ENCODE data around the gene CARS1.

DNA sequence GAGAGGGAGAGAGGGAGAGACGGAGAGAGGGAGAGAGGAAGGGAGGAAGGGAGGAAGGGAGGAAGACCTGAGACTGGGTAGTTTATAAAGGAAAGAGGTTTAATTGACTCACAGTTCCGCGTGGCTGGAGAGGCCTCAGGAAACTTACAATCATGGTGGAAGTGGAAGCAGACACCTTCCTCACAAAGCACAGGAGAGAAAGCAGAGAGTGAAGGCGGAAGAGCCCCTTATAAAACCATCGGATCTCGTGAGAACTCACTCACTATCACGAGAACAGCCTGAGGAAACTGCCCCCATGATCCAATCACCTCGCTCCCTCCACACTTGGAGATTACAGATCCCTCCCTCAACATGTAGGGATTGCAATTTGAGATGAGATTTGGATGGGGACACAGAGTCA lies 12.2 kb upstream of the CARS1 start:
- TF ChIP-seq CHD2 (IDR thresholded peaks at IDR 0.05; ENCODE audit: borderline replicate concordance, low read depth, low read length) = no peak
- TF ChIP-seq, protein P1, sequence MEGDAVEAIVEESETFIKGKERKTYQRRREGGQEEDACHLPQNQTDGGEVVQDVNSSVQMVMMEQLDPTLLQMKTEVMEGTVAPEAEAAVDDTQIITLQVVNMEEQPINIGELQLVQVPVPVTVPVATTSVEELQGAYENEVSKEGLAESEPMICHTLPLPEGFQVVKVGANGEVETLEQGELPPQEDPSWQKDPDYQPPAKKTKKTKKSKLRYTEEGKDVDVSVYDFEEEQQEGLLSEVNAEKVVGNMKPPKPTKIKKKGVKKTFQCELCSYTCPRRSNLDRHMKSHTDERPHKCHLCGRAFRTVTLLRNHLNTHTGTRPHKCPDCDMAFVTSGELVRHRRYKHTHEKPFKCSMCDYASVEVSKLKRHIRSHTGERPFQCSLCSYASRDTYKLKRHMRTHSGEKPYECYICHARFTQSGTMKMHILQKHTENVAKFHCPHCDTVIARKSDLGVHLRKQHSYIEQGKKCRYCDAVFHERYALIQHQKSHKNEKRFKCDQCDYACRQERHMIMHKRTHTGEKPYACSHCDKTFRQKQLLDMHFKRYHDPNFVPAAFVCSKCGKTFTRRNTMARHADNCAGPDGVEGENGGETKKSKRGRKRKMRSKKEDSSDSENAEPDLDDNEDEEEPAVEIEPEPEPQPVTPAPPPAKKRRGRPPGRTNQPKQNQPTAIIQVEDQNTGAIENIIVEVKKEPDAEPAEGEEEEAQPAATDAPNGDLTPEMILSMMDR (IDR thresholded peaks at IDR 0.05 in 2 of 3, conservative IDR thresholded peaks at IDR 0.05 in 1 of 3; ENCODE audit: control insufficient read depth in 2 of 3, extremely low read depth in 1 of 3, insufficient read depth in 1 of 3, low read depth in 3 of 3, low read length in 3 of 3) = no peak
- TF ChIP-seq, protein P2, sequence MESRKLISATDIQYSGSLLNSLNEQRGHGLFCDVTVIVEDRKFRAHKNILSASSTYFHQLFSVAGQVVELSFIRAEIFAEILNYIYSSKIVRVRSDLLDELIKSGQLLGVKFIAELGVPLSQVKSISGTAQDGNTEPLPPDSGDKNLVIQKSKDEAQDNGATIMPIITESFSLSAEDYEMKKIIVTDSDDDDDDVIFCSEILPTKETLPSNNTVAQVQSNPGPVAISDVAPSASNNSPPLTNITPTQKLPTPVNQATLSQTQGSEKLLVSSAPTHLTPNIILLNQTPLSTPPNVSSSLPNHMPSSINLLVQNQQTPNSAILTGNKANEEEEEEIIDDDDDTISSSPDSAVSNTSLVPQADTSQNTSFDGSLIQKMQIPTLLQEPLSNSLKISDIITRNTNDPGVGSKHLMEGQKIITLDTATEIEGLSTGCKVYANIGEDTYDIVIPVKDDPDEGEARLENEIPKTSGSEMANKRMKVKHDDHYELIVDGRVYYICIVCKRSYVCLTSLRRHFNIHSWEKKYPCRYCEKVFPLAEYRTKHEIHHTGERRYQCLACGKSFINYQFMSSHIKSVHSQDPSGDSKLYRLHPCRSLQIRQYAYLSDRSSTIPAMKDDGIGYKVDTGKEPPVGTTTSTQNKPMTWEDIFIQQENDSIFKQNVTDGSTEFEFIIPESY (IDR thresholded peaks at IDR 0.05) = no peak
- no peak for TF ChIP-seq EP300 (IDR thresholded peaks at IDR 0.05; ENCODE audit: borderline replicate concordance in 1 of 2, control insufficient read depth in 1 of 2, low read depth in 2 of 2, low read length in 2 of 2)
- TF ChIP-seq POLR2A (IDR thresholded peaks at IDR 0.05; ENCODE audit: low read depth, low read length) = no peak
- no peak for TF ChIP-seq CBX5 (IDR thresholded peaks at IDR 0.05; ENCODE audit: low read depth)
- TF ChIP-seq NR2C2 (IDR thresholded peaks at IDR 0.05; ENCODE audit: borderline replicate concordance, control insufficient read depth, insufficient read length, low read depth) = no peak
- TF ChIP-seq, protein P3, sequence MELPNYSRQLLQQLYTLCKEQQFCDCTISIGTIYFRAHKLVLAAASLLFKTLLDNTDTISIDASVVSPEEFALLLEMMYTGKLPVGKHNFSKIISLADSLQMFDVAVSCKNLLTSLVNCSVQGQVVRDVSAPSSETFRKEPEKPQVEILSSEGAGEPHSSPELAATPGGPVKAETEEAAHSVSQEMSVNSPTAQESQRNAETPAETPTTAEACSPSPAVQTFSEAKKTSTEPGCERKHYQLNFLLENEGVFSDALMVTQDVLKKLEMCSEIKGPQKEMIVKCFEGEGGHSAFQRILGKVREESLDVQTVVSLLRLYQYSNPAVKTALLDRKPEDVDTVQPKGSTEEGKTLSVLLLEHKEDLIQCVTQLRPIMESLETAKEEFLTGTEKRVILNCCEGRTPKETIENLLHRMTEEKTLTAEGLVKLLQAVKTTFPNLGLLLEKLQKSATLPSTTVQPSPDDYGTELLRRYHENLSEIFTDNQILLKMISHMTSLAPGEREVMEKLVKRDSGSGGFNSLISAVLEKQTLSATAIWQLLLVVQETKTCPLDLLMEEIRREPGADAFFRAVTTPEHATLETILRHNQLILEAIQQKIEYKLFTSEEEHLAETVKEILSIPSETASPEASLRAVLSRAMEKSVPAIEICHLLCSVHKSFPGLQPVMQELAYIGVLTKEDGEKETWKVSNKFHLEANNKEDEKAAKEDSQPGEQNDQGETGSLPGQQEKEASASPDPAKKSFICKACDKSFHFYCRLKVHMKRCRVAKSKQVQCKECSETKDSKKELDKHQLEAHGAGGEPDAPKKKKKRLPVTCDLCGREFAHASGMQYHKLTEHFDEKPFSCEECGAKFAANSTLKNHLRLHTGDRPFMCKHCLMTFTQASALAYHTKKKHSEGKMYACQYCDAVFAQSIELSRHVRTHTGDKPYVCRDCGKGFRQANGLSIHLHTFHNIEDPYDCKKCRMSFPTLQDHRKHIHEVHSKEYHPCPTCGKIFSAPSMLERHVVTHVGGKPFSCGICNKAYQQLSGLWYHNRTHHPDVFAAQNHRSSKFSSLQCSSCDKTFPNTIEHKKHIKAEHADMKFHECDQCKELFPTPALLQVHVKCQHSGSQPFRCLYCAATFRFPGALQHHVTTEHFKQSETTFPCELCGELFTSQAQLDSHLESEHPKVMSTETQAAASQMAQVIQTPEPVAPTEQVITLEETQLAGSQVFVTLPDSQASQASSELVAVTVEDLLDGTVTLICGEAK (IDR thresholded peaks at IDR 0.05; ENCODE audit: borderline replicate concordance) = no peak
- TF ChIP-seq, protein P4, sequence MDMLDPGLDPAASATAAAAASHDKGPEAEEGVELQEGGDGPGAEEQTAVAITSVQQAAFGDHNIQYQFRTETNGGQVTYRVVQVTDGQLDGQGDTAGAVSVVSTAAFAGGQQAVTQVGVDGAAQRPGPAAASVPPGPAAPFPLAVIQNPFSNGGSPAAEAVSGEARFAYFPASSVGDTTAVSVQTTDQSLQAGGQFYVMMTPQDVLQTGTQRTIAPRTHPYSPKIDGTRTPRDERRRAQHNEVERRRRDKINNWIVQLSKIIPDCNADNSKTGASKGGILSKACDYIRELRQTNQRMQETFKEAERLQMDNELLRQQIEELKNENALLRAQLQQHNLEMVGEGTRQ (IDR thresholded peaks at IDR 0.05; ENCODE audit: borderline replicate concordance, low read depth, low read length) = no peak
- TF ChIP-seq YY1 (IDR thresholded peaks at IDR 0.05; ENCODE audit: low read depth, low read length) = no peak
- no peak for TF ChIP-seq SP1 (IDR thresholded peaks at IDR 0.05; ENCODE audit: low read depth, low read length)
- no peak for TF ChIP-seq RAD21 (IDR thresholded peaks at IDR 0.05; ENCODE audit: insufficient read depth, low read depth, low read length)
- no peak for TF ChIP-seq ETV6 (conservative IDR thresholded peaks at IDR 0.05 in 1 of 2, IDR thresholded peaks at IDR 0.05 in 1 of 2; ENCODE audit: borderline replicate concordance in 1 of 2, low read depth in 1 of 2)

Measured in GM12878 (cell line).